ENCODE results near the gene CCDC68.

DNA sequence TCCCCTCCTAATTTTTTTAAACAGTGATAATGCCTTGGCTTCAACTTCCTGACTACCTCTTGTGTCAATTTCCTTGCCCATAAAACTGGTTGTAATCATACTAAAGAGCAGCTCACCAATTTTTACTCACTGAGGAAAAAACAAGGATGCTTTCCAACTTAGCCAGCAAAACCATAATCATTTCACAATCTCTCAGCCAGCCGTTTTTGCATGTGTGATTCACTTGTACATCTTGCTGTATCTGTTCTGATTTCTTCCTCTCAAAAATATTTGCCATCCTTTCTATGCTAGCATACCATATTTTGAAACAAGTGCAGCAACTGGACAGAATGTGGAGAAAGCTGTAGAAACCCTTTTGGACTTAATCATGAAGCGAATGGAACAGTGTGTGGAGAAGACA lies 70.3 kb downstream of the CCDC68 start:
- TF ChIP-seq, protein P1, sequence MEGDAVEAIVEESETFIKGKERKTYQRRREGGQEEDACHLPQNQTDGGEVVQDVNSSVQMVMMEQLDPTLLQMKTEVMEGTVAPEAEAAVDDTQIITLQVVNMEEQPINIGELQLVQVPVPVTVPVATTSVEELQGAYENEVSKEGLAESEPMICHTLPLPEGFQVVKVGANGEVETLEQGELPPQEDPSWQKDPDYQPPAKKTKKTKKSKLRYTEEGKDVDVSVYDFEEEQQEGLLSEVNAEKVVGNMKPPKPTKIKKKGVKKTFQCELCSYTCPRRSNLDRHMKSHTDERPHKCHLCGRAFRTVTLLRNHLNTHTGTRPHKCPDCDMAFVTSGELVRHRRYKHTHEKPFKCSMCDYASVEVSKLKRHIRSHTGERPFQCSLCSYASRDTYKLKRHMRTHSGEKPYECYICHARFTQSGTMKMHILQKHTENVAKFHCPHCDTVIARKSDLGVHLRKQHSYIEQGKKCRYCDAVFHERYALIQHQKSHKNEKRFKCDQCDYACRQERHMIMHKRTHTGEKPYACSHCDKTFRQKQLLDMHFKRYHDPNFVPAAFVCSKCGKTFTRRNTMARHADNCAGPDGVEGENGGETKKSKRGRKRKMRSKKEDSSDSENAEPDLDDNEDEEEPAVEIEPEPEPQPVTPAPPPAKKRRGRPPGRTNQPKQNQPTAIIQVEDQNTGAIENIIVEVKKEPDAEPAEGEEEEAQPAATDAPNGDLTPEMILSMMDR (IDR thresholded peaks at IDR 0.05), result no peak
- TF ChIP-seq POLR2A (IDR thresholded peaks at IDR 0.05; ENCODE audit: low read depth), result no peak
- TF ChIP-seq POLR2AphosphoS5 (IDR thresholded peaks at IDR 0.05), result no peak
